GM21515 (cell line): ENCODE results near the gene CHCHD6.

ENCODE experiments used
- ATAC-seq: cut with Tn5 transposase; IDR thresholded peaks from one replicate; pipeline ENCODE4 v1.9.1; 2021; ENCODE audit not compliant: unreplicated experiment

The CHCHD6 gene

GRCh38 chr3:126704494-126705214 lies 614 bp downstream of the CHCHD6 start:
- ATAC-seq, result no peak

- ATAC-seq, result no peak
These were observed 2.6 kb downstream of the CHCHD6 start for GRCh38 chr3:126706631-126707030.

- ATAC-seq, result no peak
These were observed 7.2 kb downstream of the CHCHD6 start for GRCh38 chr3:126711121-126711760.

- ATAC-seq, result no peak
These were observed 9.2 kb downstream of the CHCHD6 start for GRCh38 chr3:126713199-126713598.

GRCh38 chr3:126714276-126714900 lies 10.3 kb downstream of the CHCHD6 start:
- no peak for ATAC-seq

- ATAC-seq, result no peak
These were observed 10.9 kb downstream of the CHCHD6 start for GRCh38 chr3:126714921-126715320.

- no peak for ATAC-seq
These were observed 11.4 kb downstream of the CHCHD6 start for GRCh38 chr3:126715432-126715831.

- no peak for ATAC-seq
These were observed 12.0 kb downstream of the CHCHD6 start for GRCh38 chr3:126716057-126716456.

GRCh38 chr3:126718561-126719445 lies 14.8 kb downstream of the CHCHD6 start:
- ATAC-seq, result no peak

GRCh38 chr3:126720596-126720995 lies 16.6 kb downstream of the CHCHD6 start:
- no peak for ATAC-seq

- ATAC-seq, result no peak
These were observed 17.2 kb downstream of the CHCHD6 start for GRCh38 chr3:126721246-126721645.

GRCh38 chr3:126723237-126723636 lies 19.2 kb downstream of the CHCHD6 start:
- ATAC-seq, result no peak

- no peak for ATAC-seq
These were observed 19.8 kb downstream of the CHCHD6 start for GRCh38 chr3:126723801-126724200.

GRCh38 chr3:126728680-126729079 lies 24.6 kb downstream of the CHCHD6 start:
- ATAC-seq, result no peak

GRCh38 chr3:126730376-126730775 lies 26.3 kb downstream of the CHCHD6 start:
- ATAC-seq, result no peak

- no peak for ATAC-seq
These were observed 27.0 kb downstream of the CHCHD6 start for GRCh38 chr3:126731044-126731443.

GRCh38 chr3:126732281-126733060 lies 28.4 kb downstream of the CHCHD6 start:
- no peak for ATAC-seq

- ATAC-seq, result no peak
These were observed 29.0 kb downstream of the CHCHD6 start for GRCh38 chr3:126733061-126733430.

- ATAC-seq, result no peak
These were observed 30.2 kb downstream of the CHCHD6 start for GRCh38 chr3:126734106-126734723.

GRCh38 chr3:126737527-126737926 lies 33.5 kb downstream of the CHCHD6 start:
- no peak for ATAC-seq
